KOPT-K1 (cell line): ENCODE measurements around the gene WDR93.

ENCODE experiments used
- H3K27ac ChIP-seq: fragments of 200-600 bp; sonication (generic); 2 replicates; pipeline ENCODE4 v1.5.1; 2016; ENCODE audit warnings: antibody characterized with exemption, mild to moderate bottlenecking, low read depth, low read length; ENCODE audit not compliant: poor library complexity, severe bottlenecking
- H3K36me3 ChIP-seq: fragments of 200-600 bp; sonication (generic); 2 replicates; pipeline ENCODE4 v1.5.1; 2017; ENCODE audit warnings: antibody characterized with exemption, mild to moderate bottlenecking, low read length, moderate library complexity; ENCODE audit not compliant: insufficient read depth
- H3K9me3 ChIP-seq: fragments of 200-600 bp; sonication (generic); 2 replicates; pipeline ENCODE4 v1.5.1; 2017; ENCODE audit warnings: antibody characterized with exemption, low read length, mild to moderate bottlenecking; ENCODE audit not compliant: insufficient read depth, poor library complexity, severe bottlenecking

The WDR93 gene

DNA sequence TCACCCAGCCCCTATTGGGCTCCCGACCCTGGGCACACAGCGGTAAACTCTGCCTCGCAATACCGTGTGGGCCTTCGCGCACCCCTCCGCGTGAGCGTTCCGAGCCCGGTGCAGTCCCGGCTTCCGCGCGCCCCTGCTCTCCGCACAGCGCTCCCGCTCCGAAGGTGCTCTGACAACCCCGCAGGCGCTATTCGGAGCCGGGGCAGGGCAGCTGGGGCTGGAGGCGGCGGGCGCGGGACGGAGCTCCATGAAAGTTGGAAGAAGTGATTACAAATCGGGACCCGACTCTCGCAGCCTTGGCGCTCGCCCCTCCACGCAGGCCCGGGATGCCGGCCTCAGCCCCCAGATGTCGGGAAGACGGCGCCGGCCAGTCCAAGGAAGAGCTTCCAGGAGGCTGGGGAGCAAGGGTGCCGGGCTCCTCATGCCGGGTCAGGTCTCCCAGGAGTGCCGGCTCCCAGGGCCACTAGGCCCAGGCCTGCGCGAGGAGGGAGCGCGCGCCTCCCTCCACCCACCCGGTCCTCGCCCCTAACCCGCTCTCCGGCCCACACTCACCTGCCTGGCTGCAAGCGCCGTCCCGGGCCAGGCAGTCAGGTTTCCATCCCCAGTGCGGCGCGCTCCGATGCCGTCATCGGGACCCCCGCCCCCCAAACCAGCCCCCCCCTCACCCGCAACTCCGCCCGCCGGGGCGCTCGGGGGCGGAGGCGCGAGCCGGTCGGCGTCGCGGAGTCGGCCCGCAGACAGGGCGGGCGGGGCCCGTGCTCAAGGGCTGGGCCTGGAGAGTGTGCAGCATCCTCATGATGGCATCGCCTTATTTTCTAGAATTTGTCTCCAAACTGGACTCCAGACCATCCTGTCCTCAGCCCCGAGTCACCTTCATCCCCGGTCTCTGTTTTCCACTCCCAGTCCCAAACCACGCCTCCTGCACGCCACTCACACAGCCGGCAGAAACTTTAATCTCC, 35.5 kb upstream of the WDR93 start, which contains the start of gene KIF7:
KIF7 (minus strand) TSS at position 621 of the 959 bp plus-strand sequence. CDS start 2,537 bp downstream, outside the sequence.
- Histone ChIP-seq H3K27ac (peak within 1 kb of the TSS; percentile 29), H3K9me3 (no peaks in the 10 kb centered on the region), H3K36me3 (0 out of 2 replicates have a peak, but pooled peaks cover 4% of the 10 kb centered on the region)

GRCh38 chr15:89656116-89656815, 34.3 kb upstream of the WDR93 start:
- Histone ChIP-seq H3K36me3 (0 out of 2 replicates have a peak, but pooled peaks cover 4% of the 10 kb centered on the region), H3K27ac (no peak overlapping the region), H3K9me3 (no peaks in the 10 kb centered on the region)

DNA sequence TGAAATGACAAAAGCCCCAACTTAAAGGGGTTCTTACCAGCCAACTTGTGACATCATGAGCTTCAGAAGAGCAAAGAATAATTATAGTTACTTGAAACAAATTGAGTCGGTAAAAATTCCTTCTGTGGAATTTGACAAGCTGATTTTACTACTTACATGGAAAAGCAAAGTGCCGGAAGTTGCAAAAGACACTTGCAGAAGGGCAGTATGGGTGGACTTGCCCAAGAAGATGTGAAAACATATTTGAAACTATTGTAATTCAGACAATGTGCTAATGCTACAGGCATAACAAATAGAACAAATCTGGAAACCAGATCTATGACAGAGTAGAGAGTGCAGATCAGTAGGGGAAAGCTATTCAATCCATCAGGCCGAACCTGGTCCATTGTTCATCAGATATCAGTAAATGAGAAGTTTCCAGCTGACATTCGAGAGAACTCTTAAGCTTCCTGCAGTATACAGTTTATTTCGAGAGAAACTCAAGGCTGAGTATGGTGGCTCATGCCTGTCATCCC, 32.9 kb upstream of the WDR93 start:
- no peaks in the 10 kb centered on the region for H3K36me3 ChIP-seq
- no peak overlapping the region for H3K27ac ChIP-seq
- H3K9me3 ChIP-seq: no peaks in the 10 kb centered on the region

DNA sequence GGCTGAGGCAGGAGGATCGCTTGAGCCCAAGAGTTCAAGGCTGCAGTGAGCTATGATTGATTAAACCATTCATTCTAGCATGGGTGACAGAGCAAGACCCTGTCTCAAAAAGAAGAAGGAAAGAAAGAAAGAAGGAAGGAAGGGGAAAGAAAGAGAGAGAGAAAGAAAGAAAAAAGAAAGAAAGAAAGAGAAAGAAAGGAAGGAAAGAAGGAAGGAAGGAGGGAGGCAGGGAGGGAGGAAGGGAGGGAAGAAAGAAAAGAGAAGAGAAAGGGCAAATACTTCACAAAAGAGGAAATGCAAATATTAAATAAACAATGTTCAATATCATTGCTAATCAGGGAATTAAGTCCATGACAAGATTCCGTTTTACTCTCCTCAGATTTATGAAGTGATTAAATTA, 31.3 kb upstream of the WDR93 start:
- H3K36me3 ChIP-seq: no peaks in the 10 kb centered on the region
- no peak overlapping the region for H3K27ac ChIP-seq
- H3K9me3 ChIP-seq: no peaks in the 10 kb centered on the region

DNA sequence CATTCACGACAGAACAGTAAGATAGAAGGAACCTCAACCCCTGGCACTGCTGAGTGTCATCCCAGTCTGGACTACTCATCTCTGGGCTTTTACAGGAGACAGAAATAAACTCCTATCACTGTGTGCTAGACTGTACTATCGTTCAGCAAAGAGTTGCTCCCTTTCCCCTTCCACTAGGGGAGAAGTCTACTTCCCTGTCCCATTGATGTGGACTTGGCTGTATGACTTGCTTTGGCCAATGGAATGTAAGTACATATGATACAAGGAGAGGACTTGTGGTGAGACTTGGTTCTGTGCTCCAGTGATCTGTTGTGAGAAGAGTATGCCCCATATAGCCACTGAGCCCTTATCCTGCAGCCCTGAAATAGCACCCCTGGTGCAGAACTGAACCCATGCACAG, 30.1 kb upstream of the WDR93 start:
- no peaks in the 10 kb centered on the region for H3K36me3 ChIP-seq
- no peaks in the 10 kb centered on the region for H3K9me3 ChIP-seq
- H3K27ac ChIP-seq: no peak overlapping the region

- Histone ChIP-seq H3K9me3 (no peaks in the 10 kb centered on the region), H3K36me3 (no peaks in the 10 kb centered on the region), H3K27ac (no peak overlapping the region)
These were observed 27.6 kb upstream of the WDR93 start for GRCh38 chr15:89662893-89663626.

- H3K9me3 ChIP-seq: no peaks in the 10 kb centered on the region
- H3K36me3 ChIP-seq: no peaks in the 10 kb centered on the region
- no peak overlapping the region for H3K27ac ChIP-seq
These were observed 25.9 kb upstream of the WDR93 start for GRCh38 chr15:89664441-89665350.

DNA sequence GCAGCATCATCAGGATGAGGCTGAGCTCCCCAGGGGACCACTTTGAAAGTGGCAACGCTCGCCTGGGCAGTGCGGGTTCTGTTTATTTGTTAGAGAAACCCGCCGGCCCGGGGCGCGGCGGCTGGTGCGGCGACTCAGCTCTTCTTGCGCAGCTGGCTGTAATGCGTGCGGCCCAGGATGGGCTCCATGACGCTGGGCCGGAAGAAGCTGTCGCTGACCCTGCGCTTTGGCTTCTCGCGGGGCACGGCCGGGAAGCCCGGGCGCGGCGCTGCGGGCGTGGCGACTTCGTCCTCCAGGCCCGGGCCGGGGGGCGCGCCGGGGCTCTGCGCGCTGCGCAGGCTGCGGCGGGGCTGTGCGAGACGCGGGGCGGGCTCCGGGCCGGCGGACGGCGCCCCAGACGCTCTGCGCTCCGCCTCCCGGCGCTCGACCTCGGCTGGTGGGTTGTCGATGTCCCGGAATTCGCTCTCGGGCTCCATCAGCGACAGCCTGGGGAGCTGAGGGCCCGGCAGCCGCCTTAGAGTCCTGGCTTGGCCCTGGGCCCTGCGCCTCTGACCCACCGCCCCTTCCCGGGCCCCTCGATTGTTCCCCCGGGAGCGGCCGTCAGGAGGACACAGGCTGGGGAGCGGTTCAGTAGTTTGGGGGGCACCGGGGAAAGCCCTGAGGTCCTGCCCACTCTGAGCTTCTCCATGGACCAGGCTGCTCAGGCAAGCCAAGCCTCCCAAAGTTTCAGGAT, 25.0 kb upstream of the WDR93 start:
- Histone ChIP-seq H3K36me3 (no peaks in the 10 kb centered on the region), H3K27ac (no peak overlapping the region), H3K9me3 (no peaks in the 10 kb centered on the region)

GRCh38 chr15:89666184-89666857, 24.3 kb upstream of the WDR93 start:
- H3K9me3 ChIP-seq: no peaks in the 10 kb centered on the region
- H3K36me3 ChIP-seq: no peaks in the 10 kb centered on the region
- no peak overlapping the region for H3K27ac ChIP-seq

DNA sequence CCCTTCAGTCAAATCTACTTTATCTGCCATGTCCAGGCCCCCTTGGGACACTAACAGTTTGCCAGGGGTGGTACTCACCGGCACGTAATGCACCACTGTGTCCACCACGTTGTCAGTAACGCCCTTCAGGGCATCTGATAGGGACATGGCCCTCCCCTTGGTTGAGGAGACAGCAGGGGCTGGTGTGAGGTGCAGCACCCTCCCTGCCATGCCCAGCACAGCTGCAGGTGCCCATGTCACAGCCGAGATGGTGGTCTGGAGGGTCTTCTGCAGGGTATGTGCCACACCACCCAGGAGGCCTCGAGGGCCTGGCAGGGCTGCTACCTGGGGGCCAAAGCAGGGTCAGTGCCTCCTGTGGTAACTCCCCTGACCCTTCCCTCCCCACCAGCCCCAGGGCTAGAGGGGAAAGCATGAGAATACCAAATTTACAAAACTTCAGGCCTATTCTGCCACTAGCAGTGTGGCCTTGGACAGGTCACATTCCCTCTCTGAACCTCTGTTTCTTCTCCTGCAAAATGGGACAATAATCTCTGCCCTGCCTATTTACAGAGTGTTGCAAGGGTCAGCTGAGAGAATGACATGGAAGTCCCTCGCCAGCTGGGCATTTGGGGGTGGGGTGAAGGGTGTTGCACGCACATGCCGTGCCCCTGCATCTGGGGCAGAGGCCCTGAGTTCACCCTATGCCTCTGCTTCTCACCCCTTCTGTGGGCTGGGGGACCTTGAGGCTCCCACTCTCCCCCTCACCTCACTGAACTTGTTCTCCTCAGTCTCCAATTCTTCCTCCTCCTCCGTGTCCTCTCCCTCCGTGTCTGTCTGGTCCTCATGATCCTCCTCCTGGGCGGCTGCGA, 23.5 kb upstream of the WDR93 start:
- Histone ChIP-seq H3K36me3 (no peaks in the 10 kb centered on the region), H3K9me3 (no peaks in the 10 kb centered on the region), H3K27ac (no peak overlapping the region)

GRCh38 chr15:89667706-89667960, 23.0 kb upstream of the WDR93 start:
- no peaks in the 10 kb centered on the region for H3K36me3 ChIP-seq
- H3K27ac ChIP-seq: no peak overlapping the region
- H3K9me3 ChIP-seq: no peaks in the 10 kb centered on the region

DNA sequence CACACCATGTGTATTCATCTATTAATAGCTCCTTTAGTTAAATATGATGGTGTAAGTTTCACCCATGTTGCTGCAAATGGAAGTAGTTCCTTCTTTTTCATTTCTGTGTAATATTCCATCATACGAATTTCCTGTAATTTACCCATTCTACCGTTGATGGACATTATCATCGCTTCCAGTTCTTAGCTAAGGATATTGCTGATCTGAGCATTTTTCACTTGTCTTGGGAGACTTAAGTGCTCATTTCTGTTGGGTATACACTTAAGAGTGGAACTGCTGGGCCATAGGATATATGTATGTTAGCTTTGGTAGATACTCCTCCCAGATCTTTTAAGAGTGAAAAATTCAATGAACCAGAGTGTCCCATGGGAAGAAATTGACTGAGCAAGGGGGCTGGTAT, 22.4 kb upstream of the WDR93 start:
- H3K27ac ChIP-seq: no peak overlapping the region
- no peaks in the 10 kb centered on the region for H3K9me3 ChIP-seq
- H3K36me3 ChIP-seq: no peaks in the 10 kb centered on the region
